HG03060 (cell line): ENCODE results near the gene NRBP1.

Source experiments
- ATAC-seq: cut with Tn5 transposase; IDR thresholded peaks from one replicate; pipeline ENCODE4 v1.9.1; 2021; ENCODE audit warnings: low read depth, moderate number of reproducible peaks; ENCODE audit not compliant: unreplicated experiment

Gene NRBP1

DNA sequence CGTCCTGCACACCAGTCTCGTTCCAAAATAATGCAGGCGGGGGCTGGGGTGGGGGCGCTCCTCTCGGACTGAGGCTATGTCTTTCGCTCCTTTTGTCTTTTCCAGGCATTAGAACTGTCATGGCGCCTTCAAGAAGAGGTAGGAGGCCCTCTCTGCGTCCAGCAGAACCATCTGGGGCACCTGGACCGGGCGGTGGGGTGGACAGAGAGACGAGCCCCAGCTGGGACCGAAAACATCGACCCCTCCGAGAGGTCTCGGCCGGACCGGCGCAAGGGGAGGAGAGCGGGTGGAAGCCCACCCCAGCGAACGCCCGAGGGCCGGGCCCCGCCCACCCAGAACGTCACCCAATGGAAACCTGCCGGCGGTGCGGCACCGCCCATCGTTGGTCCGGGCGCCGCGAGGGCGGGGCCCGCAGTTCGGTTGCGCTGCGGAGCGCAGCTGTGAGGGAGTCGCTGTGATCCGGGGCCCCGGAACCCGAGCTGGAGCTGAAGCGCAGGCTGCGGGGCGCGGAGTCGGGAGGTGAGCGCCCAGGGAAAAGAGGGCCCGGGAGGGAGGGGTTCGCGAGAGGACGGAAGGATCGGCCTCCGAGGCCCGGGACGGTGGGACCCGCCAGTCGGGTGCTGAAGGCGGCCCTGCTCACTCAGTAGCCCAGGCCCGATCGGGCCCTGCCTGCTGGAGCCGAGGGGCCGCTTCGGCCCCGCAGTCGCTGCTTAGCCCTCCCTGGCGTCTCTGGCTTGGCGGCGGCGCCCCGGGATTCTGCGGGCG, at the start of gene NRBP1:
Gene NRBP1 (plus strand): TSS at position 419 of the 765 bp plus-strand sequence. CDS start 4,643 bp downstream, outside the sequence.
- peak; percentile 71 for ATAC-seq

DNA sequence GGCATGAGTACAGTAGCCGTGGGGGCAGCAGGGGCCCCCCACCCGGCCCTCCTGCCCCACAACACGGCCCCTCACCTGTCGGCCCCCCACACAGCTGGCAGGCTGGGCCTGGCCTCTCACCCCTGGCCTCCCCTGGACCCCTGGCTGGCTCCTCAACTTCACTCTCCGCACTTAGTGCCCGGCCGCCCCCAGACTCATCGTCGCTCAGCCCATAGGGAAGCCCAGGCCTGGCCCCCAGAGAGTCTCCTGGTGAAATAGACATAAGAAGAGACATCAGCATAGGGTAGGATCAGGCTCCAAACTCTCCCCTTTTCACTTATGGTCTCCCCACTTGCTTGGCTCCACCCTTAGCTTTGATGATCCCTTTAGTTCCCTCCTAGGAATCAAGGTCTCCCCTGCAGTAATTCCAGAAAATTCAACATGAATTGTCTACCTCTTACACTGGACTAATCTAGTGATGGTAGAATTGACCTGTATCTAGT, 49.6 kb upstream of the NRBP1 start:
- ATAC-seq = no peak

DNA sequence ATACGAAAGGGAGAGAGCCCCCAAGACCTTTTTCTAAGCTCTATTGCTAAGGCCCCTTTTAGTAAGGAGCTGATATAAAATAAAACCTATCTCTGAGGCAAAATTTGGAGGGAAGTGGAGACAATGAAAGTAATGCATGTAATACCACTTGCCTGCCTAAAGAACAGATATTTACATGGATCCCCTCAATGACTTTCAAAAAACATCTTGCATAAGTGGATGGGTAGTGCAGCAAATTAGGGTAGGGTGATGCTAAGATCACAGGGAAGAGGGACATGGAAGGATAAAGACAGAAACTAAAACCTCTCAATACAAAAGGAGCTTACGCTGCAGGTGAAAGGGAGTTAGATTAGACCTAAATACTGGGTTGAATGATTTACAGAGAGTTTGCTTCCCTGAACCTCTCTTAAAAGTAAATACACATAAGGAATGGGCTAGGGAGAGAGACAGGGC, 49.0 kb upstream of the NRBP1 start:
- no peak for ATAC-seq

DNA sequence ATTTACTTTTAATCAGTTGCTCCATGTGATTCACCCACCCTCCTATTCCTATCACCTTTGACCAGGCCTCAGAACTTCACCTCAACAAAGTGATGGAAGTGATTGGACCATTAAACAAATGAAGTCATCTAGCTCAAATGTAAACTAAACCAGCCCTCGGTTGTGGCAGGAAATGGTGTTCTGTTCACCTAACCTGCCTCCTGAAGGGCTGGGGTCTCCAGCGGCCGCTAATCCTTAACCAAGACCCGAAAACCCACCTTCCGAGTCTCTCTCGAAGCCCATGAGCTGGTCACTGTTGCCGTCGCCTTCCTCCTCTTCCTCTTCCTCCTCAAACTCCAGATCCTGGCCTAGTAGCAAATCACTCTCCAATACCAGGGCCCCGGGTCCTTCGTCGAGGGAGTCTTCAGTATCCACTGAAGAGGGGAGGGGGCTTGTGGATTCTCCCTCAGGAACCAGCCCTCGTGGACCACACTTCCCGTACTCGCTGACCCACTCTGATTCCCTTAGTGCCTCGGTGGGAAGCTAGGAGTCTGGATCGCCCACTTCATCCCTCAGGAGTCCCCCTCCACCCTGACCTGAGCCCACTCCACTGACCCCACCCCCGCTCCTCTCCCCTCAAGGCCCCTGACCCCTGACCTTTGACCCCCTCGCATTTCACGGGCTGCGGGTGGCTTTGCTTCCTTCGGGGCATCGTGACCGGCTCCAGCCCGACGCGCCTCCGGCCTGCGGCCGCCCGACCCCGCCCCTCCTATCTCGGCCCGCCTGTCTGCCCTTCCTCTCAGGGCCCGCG, 48.4 kb upstream of the NRBP1 start:
- ATAC-seq = no peak

DNA sequence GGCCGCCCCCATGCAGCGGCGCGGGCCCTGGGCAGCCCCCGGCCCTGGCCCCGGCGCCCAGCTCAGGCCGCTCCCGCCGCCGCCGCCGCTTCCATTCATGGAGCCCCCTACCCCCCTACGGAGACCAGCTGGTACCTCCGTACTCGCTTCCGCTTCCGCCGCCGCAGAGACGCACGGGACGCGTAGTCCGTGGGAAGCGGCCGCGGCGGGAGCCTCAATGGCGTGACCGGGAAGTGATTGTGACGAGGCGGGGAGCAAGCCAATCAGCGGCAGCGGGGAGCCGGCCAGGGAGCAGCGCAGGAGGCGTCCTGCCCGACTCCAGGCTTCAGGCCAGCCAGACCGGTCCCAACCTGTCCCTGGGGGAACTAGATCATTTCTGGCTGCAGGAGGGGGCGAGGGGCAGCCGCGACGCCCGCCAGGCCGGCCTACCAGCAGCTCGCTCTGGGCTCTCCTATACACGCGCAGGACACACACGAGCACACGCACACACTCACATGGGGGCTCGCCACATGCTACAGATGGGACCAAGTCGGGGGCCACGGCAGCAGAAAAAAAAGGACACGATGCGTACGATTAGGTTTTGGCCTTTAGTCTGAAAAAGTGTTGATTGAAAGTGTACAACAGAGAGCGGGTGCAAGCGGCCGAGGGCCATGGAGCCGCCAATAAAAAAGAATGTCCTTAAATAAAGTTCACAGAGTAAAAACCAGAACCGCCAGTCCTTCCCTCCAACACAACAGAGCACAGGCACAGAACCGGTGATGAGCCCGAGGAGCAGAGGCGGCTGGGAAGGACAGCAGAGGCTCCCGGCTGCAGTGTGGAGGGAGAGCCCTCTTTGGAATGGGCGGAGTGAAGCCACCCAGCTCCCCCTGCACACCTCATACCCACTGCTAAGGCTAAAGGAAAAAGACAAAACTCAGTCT, 47.5 kb upstream of the NRBP1 start, which contains the start of gene ZNF513:
Gene ZNF513 (minus strand): TSS at position 109 of the 920 bp plus-strand sequence. CDS start 208 bp downstream, outside the sequence.
- peak; percentile 58 for ATAC-seq

DNA sequence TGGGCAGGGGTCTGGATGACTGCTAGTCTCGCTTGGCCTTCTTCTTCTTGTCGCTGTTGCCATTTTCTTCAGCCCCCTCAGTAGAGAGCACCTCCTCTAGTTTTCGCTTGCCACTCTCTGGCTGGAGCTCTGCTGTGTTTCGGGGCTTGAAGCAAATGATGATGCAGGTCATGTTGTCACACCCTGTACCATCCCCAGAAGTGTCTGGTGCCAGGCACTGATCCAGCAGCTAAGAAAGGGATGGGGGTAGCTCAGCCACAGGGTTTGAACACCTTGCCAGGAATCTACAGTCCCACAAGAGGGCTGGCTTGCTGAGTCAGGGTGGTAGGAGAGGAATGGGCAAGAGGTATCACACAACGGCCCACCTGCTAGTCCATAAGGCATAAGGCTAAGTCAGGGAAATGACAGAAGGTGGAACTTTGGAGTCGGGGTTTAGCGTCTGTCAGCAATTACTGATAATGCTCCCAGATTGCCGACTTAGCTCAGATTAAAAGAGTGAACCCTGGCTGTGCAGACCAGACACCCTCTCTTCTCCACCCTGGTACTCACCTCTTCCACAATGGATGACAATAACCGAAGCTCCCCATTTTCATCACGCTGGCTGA, 46.8 kb upstream of the NRBP1 start:
- no peak for ATAC-seq

DNA sequence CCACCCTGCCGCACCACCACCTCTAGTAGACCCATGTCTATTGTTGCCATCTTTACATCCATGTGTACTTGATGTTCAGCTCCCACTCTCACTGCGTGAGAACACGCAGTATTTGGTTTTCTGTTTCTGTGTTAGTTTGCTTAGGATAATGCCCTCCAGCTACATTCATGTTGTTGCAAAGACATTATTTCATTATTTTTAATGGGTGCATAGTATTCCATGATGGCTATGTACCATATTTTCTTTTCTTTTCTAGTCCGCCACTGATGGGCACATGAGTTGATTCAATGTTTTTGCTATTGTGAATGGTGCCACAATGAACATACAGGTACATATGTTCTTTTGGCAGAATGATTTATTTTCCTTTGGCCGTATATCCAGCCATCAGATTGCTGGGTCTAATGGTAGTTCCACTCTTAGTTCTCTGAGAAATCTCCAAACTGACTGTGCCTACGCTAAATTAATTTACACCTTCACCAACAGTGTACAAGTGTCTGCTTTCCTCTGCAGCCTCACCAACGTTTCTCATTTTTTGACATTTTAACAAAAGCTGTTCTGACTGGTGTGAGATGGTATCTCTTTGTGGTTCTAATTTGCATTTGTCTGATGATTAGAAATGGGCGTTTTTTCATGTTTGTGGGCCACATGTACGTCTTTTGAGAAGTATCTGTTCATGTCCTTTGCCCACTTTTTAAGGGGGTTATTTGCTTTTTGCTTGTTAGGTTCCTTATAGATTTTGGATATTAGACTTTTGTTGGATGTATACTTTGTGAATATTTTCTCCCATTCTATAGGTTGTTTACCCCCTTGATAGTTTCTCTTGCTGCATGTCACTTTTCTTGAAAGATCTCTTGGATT, 37.4 kb upstream of the NRBP1 start:
- ATAC-seq = no peak

DNA sequence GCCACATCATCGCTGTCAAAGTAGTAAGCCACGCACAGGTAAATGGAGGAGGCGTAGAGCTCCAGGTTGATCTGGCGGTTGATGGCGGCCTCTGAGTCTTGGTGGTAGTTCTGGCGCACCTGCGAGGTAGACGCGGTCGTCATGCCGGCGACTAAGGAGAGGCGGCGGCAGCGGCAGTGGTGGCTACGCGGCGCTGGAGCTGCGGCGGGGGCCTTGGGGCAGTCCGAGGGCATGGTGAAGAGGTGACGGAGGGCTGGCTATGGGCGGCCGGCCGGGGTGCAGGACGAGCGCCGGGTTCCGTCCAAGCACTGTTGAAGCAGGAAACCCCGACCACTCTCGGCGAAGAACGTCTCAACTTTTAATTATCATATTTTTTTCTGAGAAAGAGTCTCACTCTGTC, 35.2 kb upstream of the NRBP1 start:
- no peak for ATAC-seq

DNA sequence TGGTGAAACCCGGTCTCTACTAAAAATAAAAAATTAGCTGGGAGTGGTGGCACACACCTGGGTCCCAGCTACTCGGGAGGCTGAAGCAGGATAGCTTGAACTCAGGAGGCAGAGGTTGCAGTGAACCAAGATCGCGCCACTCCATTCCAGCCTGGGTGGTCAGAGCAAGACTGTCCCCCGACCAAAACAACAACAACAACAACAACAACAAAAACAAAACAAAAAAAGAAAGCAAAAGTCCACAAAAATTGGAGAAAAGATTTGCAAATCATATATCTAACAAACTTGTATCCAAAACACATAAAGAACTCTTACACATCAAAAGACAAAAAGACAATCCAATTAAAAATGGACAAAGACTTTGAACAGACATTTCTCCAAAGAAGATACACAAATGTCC, 29.5 kb upstream of the NRBP1 start:
- ATAC-seq = no peak

DNA sequence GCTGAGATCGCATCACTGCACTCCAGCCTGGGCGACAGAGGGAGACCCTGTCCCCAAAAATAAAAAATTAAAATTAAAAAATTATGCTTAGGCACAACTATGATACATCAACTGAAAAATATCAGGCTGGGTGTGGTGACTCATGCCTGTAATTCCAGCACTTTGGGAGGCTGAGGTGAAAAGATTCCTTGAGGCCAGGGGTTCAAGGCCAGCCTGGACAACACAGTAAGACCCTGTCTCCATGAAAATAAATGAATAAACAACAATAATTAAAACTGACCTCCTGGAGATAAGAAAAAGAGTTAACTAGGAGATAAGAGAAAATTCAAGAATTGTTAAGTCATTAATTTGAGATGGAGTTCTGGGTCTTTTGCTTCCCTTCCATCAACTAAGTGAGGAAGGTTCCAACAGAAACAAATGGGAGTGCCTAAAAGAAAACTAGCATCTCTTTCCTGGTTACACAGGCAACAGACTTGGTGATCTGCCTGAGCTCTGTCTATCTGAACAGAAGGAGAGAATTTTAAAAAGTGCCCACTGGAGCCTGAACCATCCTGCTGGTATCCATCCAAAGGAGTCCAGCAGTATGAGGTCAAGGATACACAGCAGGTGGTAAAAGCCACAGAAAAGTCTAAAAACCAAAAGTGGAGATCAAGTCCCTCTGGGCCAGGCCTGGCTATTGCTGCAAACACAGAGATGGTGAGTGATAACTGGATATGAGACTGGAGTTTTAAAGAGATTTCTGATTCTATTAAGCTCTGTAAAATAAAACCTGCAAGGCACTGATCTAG, 27.9 kb upstream of the NRBP1 start:
- no peak for ATAC-seq

DNA sequence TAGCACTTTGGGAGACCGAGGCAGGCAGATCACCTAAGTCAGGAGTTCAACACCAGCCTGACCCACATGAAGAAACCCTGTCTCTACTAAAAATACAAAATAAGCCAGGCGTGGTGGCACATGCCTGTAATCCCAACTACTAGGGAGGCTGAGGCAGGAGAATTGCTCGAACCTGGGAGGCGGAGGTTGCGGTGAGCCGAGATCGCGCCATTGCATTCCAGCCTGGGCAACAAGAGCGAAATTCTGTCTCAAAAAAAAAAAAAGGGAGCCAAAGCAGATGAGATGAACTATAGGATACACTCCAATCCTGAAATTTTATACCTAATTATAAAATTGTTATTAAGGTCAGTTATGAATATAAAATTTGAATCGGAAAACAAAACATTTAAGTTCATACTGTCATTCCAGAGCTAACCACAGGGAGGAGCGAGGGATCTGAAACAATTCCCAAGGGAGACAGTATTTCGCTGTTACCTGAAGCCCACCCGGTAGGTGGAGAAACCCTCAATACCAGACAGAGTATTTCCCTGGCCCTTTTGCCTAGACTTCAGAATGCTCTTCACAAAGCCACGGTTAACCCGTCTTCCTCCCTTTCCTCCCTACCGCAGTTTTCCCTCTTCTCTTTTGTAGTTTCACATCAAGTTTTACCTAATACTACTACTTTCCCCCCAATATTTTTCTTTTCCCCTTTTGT, 20.5 kb upstream of the NRBP1 start:
- ATAC-seq = no peak

DNA sequence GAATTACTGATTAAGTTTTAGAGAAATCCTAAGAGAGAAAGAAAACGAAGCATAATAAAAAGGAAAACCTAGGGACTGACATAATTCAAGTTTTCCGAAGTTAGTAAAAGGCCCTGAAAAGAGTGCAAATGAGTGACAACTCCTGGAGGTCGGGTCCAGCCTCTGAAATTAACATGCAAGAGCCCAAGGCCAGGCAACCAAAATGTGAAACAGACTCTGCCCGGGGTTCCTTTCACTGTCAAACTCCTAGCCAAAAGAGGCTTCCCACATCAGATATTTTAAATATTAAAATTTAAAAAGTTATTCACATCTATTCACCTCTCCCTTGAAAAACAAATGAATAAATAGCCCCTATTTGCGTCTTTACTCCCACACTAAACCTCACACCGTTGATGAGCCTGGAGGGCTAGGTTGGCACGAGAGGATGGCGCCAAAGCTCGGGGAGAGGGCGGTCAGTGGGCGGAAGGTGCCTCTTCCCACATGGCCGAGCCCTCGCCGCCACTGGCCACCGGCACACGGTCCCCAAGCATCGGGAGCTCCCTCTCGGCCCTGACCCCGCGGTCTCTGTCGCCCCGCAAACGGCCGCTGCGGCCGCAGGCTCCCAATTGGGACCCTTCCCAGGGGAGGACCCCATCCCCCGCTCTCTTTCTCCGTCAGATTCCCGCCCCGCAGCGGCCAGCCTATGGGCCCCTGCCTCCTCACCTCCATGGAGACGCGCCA, 19.7 kb upstream of the NRBP1 start:
- ATAC-seq = no peak

DNA sequence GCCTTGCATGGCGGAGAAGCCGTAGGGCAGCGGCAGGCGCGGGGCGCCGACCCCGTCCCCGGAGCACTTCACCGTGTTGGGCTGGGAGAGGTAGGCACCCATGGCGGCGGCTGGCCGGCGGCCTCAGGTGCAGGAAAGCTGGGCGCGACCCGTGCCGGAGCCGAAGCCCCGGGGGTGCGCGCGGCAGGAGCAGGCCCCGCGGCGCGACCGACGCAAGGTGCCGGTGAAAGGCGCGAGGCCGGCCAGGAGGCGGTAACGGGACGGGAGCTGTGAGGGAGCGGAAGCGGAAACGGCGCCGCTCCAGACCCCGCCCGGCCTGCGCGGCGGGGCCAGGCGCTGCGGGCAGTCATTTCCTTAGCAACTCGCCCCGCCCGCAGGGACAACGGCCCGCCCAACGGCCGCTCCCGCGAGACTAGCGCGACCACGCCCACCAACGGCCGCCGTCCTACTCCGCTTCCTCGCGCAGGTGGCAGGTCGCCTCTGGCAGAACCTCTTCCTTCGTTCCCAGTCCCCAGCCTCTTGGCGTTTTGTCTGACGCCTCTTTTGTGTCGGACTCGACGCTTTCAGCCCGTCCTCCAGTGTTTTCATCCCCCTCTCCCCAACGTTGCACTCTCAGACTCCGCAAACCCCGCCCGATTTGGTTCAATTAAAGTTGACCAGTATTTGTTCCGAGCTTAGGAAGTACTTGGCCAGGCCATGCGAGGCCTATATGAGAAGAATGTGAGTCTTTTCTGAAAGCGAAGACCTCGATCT, 18.9 kb upstream of the NRBP1 start, which contains the start of gene PPM1G:
Gene PPM1G (minus strand): TSS at position 271 of the 753 bp plus-strand sequence. CDS start 169 bp downstream, at position 102.
- peak; percentile 73 for ATAC-seq

DNA sequence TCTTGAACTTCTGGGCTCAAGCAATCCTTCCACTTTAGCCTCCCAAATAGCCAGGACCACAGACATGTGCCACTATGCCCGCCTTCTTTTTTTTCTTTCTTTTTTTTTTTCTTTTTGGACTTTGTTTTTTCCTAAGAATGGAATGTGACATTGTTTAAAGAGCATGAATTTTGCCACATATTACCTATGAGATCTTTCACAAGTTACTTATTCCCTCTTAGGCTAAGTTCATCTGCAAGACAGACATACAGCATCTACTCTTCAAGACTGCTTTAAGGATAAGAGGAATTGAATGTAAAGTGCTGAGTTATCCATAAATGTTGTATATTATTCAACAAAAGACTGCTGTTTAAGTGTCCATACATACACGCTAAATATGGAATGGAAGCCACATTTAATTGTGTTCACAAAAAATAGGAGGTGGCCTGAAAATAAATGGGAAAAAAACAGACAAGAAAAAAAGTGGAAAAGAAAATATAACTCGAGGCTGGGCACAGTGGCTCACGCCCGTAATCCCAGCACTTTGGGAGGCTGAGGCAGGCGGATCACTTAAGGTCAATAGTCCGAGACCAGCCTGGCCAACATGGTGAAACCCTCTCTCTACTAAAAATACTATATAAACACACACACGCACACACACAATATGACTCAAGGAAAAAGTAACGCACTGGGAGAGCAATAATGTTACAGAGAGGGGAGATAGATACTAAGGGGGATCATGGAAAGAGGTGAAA, 15.8 kb upstream of the NRBP1 start:
- ATAC-seq = no peak

DNA sequence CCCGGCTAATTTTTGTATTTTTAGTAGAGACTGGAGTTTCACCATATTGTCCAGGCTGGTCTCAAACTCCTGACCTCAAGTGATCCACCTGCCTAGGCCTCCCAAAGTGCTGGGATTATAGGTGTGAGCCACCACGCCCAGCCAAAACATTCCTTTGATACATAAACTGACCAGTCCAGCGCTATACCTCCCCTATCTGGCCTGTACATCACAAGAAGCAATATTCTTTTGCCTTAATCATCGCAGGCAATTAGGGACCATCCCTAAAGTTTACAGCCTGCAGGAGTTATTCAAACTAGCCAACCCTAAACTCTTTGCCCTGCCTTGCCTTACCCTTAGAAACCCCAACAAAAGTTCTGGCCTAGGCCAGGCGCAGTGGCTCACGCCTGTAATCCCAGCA, 12.3 kb upstream of the NRBP1 start:
- no peak for ATAC-seq

DNA sequence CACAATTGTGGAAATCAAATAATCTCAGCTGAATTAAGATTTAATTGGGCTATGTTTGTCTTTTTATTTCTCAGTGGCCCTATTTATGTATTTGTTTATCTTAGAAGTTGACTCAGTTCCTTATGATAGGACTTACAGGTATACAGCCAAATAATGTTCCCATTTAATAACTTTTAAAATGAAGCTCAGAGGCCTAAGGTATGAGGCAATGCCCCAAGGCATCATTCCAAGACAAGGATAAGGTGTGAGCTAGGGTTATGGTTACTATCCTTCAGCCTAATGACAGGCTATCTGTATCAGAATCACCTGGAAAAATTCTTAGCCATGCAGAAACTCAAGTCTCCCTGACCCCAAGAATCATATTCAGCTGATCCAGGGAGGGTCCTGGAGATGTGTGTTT, 7.4 kb upstream of the NRBP1 start:
- ATAC-seq = no peak
